GM11168 (cell line): ENCODE results near the gene CLTB.

ENCODE experiments used
- in situ Hi-C: fragments of 300-500 bp; cut with MboI; formaldehyde crosslinking; loops from one replicate; pipeline ENCODE4 v1.12.0; 2022; ENCODE audit warnings: low sequenced_read_pairs; ENCODE audit not compliant: unreplicated experiment

Gene CLTB

DNA sequence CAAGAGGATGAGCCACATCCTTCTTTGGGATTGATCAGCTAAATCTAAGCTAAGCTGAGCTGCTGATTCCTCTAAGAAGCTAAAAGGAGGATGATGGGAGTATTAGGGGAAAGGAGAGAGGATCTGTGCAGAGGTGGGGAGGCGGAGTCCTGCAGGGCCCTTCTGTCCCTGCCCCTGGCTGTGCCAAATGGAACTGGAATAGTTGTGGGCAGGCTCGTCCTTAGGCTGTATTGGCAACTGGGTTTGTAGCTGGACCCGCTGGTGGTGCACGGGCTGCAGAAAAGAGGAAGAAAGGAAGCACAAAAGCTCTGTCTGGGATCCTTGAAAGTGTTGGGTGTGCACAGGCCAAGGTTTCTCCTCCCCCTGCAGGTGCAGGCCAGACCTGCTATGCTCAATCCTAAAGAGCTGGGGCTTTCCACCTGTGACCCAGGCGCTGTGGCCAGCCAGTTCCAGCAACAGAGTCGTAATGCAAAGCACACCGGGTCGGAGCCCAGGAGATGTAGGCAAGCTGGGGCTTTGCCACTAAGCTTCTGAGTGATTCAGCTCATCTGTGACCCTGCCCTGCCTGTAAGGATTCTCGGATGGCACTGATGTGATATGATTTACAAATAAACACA lies 9.8 kb downstream of the CLTB start:
- in situ Hi-C loops, result no loop called here

GRCh38 chr5:176405656-176406435 lies 10.5 kb downstream of the CLTB start:
- in situ Hi-C loops, result no loop called here

DNA sequence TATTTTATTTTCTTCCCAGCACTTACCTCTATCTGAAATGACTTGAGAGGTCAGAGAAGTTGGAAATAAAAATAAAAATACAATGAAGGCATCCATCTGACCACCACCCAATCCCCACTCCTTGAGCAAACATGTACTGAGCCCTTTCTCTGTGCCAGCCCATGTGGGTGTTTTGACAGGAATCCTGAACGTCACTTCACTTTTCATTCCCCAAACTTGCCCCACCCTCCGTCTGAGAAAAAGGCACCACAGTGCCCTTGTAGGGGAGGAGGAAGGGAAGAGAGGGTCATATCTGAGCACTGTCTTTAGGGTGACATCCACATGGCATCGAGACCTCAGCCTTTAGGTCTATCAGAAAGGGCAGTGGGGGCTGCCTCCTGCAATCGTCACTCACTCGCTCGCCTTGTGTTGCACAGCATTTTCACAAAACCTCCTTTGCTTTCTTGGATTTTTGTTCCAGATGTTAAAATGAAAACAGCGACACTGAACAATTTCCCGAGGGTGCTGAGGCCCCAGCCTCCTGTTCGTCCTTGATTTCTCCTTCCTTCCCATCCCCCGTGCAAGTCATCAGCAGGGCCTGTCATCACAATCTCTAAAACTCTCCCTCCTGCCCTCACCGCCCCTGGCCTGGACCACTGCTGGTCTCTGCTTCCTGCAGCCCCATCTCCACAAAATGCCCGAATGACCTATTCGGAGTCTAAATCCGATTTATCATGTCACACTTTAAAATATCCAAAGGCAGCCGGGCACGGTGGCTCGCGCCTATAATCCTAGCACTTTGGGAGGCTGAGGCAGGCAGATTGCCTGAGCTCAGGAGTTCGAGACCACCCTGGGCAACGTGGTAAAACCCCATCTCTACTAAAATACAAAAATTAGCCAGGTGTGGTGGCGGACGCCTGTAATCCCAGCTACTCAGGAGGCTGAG lies 14.8 kb downstream of the CLTB start:
- in situ Hi-C loops, result no loop called here

DNA sequence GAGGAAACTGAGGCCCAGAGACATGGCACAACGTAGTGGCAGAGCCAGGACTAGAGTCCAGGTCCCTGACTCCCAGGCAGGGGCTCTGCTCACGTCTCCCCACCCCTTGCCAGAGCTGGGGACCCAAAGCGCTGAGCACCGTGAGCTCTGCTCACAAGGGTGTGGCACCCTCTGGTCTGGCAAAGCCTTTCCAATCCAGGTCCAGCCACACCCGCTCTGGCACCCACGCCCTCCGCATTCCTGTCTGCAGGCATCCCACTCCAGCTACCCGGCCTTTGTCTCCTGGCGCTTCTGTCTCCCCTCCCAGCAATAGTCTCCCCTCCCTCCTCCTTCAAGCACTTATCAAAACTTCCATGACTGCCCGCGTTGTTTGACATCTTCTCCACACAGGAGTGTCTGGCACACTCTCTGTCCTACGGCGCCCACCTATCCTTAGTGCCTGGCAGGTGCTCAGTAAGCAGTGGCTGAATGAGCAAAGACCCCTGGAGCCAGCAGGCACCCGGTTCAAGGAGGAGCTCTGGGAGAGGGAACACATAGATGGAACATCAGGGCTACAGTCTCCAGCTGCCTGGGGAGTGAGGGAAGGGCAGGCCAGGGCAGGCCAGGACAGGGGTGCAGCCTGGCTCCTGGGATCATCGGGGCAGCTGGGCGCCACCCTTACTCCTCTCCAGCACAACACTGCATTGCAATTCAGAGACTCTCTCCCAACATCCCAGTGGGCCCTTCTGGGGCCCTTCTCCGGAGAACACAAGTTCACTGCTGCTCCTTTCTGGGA lies 15.8 kb downstream of the CLTB start:
- in situ Hi-C loops, result no loop called here

- in situ Hi-C loops, result no loop called here
These were observed 18.5 kb downstream of the CLTB start for GRCh38 chr5:176397736-176398420.

- in situ Hi-C loops, result no loop called here
These were observed 20.0 kb downstream of the CLTB start for GRCh38 chr5:176396330-176396729.

DNA sequence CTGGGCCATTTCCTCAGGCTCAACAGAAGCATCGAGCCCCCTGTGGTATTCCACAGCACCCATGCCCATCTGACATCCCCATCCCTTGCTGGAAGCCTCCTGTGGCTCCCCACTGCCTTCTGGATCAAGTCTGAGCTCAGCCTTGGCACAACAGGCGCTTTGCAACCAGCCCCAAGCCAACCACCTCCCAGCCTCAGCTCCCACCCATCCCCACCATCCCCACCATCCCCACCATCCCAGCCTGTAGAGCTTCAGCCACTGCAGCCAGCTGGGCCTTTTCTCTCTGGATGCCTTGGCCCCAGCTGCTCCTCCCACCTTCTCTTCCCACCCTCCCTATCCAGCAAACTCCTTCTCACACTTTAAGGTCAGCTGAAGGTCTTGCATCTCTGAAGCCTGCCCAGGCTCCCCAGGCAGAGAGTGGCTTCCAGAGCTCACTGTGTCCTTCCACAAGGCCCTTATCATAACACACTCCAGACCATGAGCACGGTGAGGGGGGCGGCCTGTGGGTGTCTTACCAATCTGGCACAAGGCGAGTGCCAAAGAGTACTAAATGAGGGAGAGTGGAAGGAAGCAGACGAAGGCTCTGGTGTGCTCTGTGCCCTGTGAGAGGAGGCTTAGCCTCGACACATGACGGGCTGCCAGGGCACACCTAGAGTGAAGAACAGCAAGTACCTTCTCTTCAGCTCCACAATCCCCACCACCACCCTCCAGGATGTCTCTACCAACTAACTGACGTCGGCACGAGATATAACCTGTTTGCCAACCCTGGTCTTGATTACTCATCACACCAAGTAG lies 21.3 kb downstream of the CLTB start:
- in situ Hi-C loops, result no loop called here

DNA sequence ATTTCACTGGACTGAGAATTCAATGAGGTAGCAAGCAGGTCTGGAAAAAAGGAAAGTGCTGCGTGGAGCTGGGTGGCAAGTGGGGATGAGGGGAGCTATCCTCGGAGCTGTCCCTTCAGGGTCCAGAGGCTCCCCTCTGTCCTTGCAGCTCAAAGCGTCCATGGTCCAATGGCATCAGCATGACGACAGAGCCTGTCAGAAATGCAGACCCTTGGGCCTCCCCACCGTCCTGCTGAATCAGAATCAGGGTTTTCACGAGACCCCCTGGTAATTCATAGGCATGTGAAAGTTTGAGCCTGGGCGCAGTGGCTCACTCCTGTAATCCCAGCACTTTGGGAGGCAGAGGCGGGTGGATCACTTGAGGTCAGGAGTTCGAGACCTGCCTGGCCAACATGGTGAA lies 22.2 kb downstream of the CLTB start:
- in situ Hi-C loops, result no loop called here

DNA sequence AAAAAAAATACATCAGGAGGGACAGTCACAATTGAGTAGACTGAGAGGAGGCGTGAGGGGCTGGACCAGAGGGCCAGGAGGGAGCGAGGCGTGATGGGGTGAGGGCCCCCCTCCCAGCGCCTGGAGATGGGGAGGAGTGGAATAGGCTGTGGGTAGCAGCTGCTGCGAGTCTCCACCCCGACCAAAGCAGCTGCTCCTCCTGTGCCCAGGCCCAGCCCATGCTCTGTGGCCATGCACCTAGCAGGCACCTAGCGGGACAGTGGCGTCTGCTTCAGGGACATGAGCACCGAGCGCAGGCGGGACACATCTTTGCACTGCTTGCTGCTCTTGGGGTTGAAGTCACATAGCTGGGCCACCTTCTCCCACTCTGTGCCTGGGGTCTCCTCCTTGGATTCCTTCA lies 23.8 kb downstream of the CLTB start:
- in situ Hi-C loops, result no loop called here

DNA sequence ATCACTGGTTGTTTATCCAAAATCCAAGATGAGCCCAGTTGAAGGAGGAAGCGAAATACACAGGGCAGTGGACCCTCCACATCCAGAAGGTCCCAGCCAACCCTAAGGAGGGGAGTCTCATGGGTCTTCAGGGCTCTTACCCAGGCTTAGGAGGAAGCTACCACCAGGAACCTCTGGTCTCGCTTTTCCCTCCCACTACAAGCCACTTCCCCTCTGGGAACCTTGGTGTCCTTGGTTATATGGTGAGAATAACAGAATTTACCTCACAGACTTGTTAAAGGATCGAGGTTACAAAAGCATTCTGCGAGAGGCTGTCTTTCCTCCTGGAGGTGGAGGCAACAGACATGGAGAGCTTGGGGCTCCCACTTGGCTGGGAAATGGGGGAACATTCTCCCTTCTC lies 24.3 kb downstream of the CLTB start:
- in situ Hi-C loops, result no loop called here

- in situ Hi-C loops, result no loop called here
These were observed 24.9 kb downstream of the CLTB start for GRCh38 chr5:176391479-176391878.

DNA sequence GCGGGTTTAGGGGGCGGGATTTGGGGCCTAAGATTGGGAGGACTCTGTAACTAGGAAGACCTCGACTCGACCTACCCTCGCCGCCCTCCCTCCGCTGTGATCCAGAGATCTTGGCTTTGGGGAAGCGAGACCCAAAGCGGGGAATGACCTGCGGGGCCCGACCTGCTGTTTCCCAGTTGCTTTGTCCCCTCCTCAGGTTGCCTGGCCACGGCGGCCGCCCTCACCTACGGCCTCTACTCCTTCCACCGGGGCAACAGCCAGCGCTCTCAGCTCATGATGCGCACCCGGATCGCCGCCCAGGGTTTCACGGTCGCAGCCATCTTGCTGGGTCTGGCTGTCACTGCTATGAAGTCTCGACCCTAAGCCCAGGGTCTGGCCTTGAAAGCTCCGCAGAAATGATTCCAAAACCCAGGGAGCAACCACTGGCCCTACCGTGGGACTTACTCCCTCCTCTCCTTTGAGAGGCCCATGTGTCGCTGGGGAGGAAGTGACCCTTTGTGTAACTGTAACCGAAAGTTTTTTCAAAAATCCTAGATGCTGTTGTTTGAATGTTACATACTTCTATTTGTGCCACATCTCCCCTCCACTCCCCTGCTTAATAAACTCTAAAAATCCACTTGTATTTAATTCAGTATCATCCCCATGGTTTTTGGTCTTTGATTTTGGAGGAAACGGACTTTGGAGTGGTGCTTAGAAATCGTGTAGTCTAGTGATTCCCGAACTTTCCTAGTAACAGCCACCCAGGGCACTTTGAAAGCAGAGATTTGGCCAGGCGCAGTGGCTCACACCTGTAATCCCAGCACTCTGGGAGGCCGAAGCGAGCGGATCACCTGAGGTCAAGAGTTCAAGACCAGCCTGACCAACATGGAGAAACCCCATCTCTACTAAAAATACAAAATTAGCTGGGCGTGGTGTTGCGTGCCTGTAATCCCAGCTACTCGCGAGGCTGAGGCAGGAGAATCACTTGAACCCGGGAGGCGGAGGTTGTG lies 26.9 kb downstream of the CLTB start:
- in situ Hi-C loops, result no loop called here

- in situ Hi-C loops, result no loop called here
These were observed 27.8 kb downstream of the CLTB start, which contains the start of the genes HIGD2A and NOP16 for GRCh38 chr5:176388444-176389134. Gene HIGD2A (plus strand): TSS chr5:176388751. CDS start chr5:176388820, 69 bp downstream. Gene NOP16 (minus strand): TSS chr5:176388598. CDS start chr5:176388539, 59 bp downstream.

DNA sequence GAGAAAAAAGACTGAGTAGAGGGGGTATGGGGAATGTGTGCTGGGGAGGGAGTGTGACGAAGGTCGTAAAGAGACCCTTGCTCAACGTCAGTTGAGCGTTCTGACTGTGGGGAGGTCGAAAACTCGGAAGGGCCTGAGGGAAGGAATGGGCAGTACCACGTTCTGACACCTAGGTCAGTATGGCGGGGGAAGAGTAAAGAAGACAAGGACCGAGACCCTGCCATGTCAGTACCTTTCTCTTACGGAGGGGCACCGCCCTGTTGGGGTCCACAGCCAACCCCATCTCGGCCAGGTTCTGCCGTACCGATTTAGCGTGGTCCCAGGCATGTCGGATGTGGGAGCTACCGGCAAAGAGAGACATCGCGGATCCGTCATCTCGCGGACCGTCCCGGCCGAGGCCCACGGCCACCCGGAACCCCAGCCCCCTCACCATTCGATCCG lies 28.3 kb downstream of the CLTB start:
- in situ Hi-C loops, result no loop called here

- in situ Hi-C loops, result no loop called here
These were observed 28.9 kb downstream of the CLTB start for GRCh38 chr5:176387384-176387925.

DNA sequence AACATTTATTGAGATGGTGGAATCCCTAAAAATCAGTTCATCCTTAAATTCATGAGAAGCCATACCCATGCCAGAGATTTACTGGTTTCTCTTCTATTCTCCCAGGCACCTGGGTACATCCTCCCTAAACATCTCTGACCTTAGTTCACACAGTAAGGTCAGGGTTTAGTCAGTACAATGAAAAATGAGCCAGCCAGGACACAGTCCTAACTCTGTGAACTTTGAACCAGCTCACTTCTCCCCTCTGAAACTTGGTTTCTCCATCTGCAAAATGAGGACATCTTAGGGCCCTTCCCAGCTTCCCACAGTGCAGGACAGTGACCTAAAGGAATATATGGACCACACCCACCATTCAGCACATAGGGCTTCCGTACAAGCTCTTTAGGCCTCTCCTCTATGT lies 29.8 kb downstream of the CLTB start:
- in situ Hi-C loops, result no loop called here

- in situ Hi-C loops, result no loop called here
These were observed 31.3 kb downstream of the CLTB start for GRCh38 chr5:176384991-176385390.
